OCI-LY1 (cell line): Measurements from ENCODE around the gene VRTN.
A peak's percentile ranks its signal among the peaks of the same experiment; 100 is the strongest.

Experiments used
- H2AFZ ChIP-seq: fragments of 200-600 bp; sonication (generic), shearing (Covaris generic); 2 replicates; pipeline ENCODE4 v1.6.0; 2014; ENCODE audit warnings: antibody characterized with exemption, mild to moderate bottlenecking, low read length
- H3F3A ChIP-seq: fragments of 200-600 bp; sonication (generic), shearing (Covaris generic); 2 replicates; pipeline ENCODE4 v1.6.0; 2014; ENCODE audit warnings: mild to moderate bottlenecking, antibody characterized with exemption, low read length, moderate library complexity; ENCODE audit not compliant: insufficient read depth
- H3K27ac ChIP-seq: fragments of 200-600 bp; sonication (generic); 2 replicates; pipeline ENCODE4 v1.5.1; 2014; ENCODE audit warnings: low read length, mixed run types, mild to moderate bottlenecking, low read depth; ENCODE audit not compliant: poor library complexity, severe bottlenecking
- H3K27me3 ChIP-seq: fragments of 200-600 bp; sonication (generic); 2 replicates; pipeline ENCODE4 v1.6.0; 2014; ENCODE audit warnings: antibody characterized with exemption, mild to moderate bottlenecking, low read length, moderate library complexity; ENCODE audit not compliant: insufficient read depth
- H3K36me3 ChIP-seq: fragments of 200-600 bp; sonication (generic); 2 replicates; pipeline ENCODE4 v1.6.1; 2014; ENCODE audit warnings: mild to moderate bottlenecking, antibody characterized with exemption, low read length, moderate library complexity, mixed read lengths; ENCODE audit not compliant: insufficient read depth
- H3K4me1 ChIP-seq: fragments of 200-600 bp; sonication (generic); 2 replicates; pipeline ENCODE4 v1.5.1; 2014; ENCODE audit warnings: mild to moderate bottlenecking, low read length, moderate library complexity; ENCODE audit not compliant: insufficient read depth, severe bottlenecking
- H3K4me2 ChIP-seq: fragments of 200-600 bp; sonication (generic), shearing (Covaris generic); 2 replicates; pipeline ENCODE4 v1.6.1; 2014; ENCODE audit warnings: low read length
- H3K4me3 ChIP-seq: fragments of 200-600 bp; sonication (generic); 2 replicates; pipeline ENCODE4 v1.5.1; 2014; ENCODE audit warnings: low read length, low read depth, mild to moderate bottlenecking, mixed read lengths; ENCODE audit not compliant: poor library complexity, severe bottlenecking
- H3K79me2 ChIP-seq: fragments of 200-600 bp; shearing (Covaris generic); 2 replicates; pipeline ENCODE4 v1.6.1; 2016; ENCODE audit warnings: mixed run types, low read length, mixed read lengths; ENCODE audit not compliant: insufficient read depth
- H3K9ac ChIP-seq: fragments of 200-600 bp; sonication (generic), shearing (Covaris generic); 2 replicates; pipeline ENCODE4 v1.6.1; 2014; ENCODE audit warnings: mild to moderate bottlenecking, low read length, mixed read lengths
- H3K9me2 ChIP-seq: fragments of 200-600 bp; sonication (generic), shearing (Covaris generic); 2 replicates; pipeline ENCODE4 v1.6.1; 2014; ENCODE audit warnings: low read depth, mild to moderate bottlenecking, low read length, mixed read lengths
- H3K9me3 ChIP-seq: fragments of 200-600 bp; shearing (Covaris generic); 2 replicates; pipeline ENCODE4 v1.6.1; 2014; ENCODE audit warnings: low read length, mixed read lengths
- H4K20me1 ChIP-seq: fragments of 200-600 bp; sonication (generic), shearing (Covaris generic); 2 replicates; pipeline ENCODE4 v1.6.0; 2016; ENCODE audit warnings: mild to moderate bottlenecking, low read length; ENCODE audit not compliant: insufficient read depth
- EZH2 ChIP-seq: fragments of 200-600 bp; sonication (generic), shearing (Covaris generic); IDR thresholded peaks from 2 replicates; pipeline ENCODE4 v1.8.0; 2017; ENCODE audit warnings: borderline replicate concordance, mixed run types, mild to moderate bottlenecking, antibody characterized with exemption, low read length, moderate library complexity, mixed read lengths
- TF ChIP-seq, protein P1 (sequence below): fragments of 200-600 bp; sonication (generic), shearing (Covaris generic); IDR thresholded peaks from 2 replicates; pipeline ENCODE4 v1.5.1; 2017; ENCODE audit warnings: mild to moderate bottlenecking, antibody characterized with exemption, low read length, moderate library complexity, mixed read lengths

The VRTN gene, protein sequence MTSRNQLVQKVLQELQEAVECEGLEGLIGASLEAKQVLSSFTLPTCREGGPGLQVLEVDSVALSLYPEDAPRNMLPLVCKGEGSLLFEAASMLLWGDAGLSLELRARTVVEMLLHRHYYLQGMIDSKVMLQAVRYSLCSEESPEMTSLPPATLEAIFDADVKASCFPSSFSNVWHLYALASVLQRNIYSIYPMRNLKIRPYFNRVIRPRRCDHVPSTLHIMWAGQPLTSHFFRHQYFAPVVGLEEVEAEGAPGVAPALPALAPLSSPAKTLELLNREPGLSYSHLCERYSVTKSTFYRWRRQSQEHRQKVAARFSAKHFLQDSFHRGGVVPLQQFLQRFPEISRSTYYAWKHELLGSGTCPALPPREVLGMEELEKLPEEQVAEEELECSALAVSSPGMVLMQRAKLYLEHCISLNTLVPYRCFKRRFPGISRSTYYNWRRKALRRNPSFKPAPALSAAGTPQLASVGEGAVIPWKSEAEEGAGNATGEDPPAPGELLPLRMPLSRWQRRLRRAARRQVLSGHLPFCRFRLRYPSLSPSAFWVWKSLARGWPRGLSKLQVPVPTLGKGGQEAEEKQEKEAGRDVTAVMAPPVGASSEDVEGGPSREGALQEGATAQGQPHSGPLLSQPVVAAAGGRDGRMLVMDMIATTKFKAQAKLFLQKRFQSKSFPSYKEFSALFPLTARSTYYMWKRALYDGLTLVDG

DNA sequence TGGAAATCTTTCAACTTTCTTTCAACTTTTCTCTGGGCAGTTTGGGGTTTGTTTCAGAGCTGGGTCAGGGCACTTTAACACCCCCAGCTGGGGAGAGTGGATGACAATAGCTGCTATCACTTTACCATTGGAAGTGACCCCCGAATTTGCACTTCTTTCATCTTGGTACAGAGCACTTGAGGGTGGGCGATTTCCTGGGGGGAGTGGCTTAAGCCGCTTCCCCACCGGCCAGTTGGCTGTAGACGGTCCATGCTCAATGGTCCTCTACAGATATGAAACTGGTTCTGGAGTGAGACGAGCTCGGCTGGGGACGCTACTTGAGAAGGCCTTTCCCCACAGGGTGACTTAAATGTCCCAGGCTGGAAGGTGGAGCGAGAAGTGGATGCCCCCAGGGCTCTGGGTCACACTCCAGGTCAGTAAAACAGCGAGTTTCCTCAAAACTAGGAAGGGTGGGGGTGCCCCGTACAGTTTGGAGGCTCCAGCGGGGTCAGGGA lies at the start of gene VRTN:
VRTN (plus strand) TSS at position 231 of the 494 bp plus-strand sequence. CDS start 8,313 bp downstream, outside the sequence.
- Histone ChIP-seq H4K20me1 (no peaks in the 10 kb centered on the region), H3K4me2 (no peak within 1 kb of the TSS), H3K4me3 (no peak within 1 kb of the TSS), H3K79me2 (no peaks in the 10 kb centered on the region), H3F3A (no peaks in the 10 kb centered on the region), H3K9ac (no peak within 1 kb of the TSS), H3K9me3 (no peaks in the 10 kb centered on the region), H3K27ac (no peak within 1 kb of the TSS), H3K27me3 (no peaks in the 10 kb centered on the region; the same call in 1 of the 2 replicates), H3K4me1 (no peaks in the 10 kb centered on the region), H2AFZ (no peak within 1 kb of the TSS), H3K9me2 (no peaks in the 10 kb centered on the region), H3K36me3 (no peaks in the 10 kb centered on the region)
- TF ChIP-seq, protein P1, sequence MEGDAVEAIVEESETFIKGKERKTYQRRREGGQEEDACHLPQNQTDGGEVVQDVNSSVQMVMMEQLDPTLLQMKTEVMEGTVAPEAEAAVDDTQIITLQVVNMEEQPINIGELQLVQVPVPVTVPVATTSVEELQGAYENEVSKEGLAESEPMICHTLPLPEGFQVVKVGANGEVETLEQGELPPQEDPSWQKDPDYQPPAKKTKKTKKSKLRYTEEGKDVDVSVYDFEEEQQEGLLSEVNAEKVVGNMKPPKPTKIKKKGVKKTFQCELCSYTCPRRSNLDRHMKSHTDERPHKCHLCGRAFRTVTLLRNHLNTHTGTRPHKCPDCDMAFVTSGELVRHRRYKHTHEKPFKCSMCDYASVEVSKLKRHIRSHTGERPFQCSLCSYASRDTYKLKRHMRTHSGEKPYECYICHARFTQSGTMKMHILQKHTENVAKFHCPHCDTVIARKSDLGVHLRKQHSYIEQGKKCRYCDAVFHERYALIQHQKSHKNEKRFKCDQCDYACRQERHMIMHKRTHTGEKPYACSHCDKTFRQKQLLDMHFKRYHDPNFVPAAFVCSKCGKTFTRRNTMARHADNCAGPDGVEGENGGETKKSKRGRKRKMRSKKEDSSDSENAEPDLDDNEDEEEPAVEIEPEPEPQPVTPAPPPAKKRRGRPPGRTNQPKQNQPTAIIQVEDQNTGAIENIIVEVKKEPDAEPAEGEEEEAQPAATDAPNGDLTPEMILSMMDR: no peak
- no peak for TF ChIP-seq EZH2

DNA sequence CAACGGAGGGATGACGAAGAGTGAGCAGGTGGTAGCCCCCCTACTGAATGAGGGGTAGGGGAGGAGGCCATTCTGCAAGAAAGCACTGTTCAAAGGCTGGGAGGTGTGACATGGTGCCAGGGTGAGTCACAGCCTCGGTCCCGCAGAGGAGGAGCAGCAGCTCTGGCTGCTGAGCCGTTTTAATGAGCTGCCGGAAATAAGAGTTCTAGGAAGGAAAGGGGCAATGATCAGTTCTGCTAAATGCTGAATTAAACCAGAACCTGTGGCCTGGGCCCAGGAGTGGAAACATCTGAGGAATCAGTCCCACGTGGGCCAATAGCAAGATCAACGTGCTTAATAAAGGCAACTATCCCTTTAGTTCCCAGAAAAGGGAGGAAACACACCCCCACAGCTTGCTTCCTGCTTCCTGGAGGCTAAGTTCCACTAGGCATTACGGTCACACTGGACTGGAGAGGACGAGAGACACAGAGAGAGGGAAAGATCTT lies 49.2 kb upstream of the VRTN start:
- H3K4me2 ChIP-seq: no peak overlapping the region
- no peaks in the 10 kb centered on the region for H3K79me2 ChIP-seq
- H4K20me1 ChIP-seq: no peaks in the 10 kb centered on the region
- H3K27me3 ChIP-seq: no peaks in the 10 kb centered on the region
- no peak overlapping the region for H3K27ac ChIP-seq
- no peaks in the 10 kb centered on the region for H3F3A ChIP-seq
- H3K4me3 ChIP-seq: no peak overlapping the region
- H3K36me3 ChIP-seq: peaks cover 18% of the 10 kb centered on the region; the same call in 1 of the 2 replicates
- TF ChIP-seq, protein P1: no peak
- TF ChIP-seq EZH2: no peak
- H2AFZ ChIP-seq: no peak overlapping the region
- no peaks in the 10 kb centered on the region for H3K9me2 ChIP-seq
- no peaks in the 10 kb centered on the region for H3K9me3 ChIP-seq
- H3K4me1 ChIP-seq: peaks cover 16% of the 10 kb centered on the region
- H3K9ac ChIP-seq: no peak overlapping the region

DNA sequence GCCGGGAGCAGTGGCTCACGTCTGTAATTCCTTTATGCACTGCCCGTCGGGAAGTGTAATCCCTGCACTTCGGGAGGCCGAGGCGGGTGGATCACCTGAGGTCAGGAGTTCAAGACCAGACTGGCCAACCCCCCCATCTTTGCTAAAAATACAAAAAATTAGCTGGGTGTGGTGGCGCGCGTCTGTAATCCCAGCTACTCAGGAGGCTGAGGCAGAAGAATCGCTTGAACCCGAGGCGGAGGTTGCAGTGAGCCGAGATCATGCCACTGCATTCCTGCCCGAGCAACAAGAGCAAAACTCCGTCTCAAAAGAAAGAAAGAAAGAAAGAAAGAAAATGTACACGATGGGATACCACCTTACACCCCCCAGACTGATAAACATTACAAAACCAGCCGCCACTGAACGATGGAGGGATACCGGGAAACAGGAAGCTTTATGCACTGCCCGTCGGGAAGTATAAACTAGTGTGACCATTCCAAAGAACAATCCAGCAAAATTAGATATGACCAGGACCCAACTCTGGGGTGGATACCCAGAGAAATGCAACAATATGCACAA lies 46.6 kb upstream of the VRTN start:
- peak overlapping the region; percentile 79 for H3K4me3 ChIP-seq
- H2AFZ ChIP-seq: no peak overlapping the region
- H3F3A ChIP-seq: no peaks in the 10 kb centered on the region
- no peaks in the 10 kb centered on the region for H3K79me2 ChIP-seq
- no peaks in the 10 kb centered on the region for H4K20me1 ChIP-seq
- TF ChIP-seq, protein P1: no peak
- no peak for TF ChIP-seq EZH2
- H3K27me3 ChIP-seq: no peaks in the 10 kb centered on the region
- peak overlapping the region; percentile 79; the same call in 1 of the 2 replicates for H3K9ac ChIP-seq
- peak overlapping the region; percentile 68 for H3K4me2 ChIP-seq
- no peaks in the 10 kb centered on the region for H3K9me3 ChIP-seq
- peaks cover 16% of the 10 kb centered on the region for H3K4me1 ChIP-seq
- H3K36me3 ChIP-seq: peaks cover 14% of the 10 kb centered on the region; the same call in 1 of the 2 replicates
- H3K9me2 ChIP-seq: no peaks in the 10 kb centered on the region
- H3K27ac ChIP-seq: peak overlapping the region; percentile 46
